CMK (cell line): Measurements from ENCODE around the gene PRR20G.

ENCODE experiments used
- DNase-seq: peaks from one replicate; pipeline ENCODE4 v3.0.0-alpha.2; 2010; ENCODE audit warnings: low read depth

The PRR20G gene

GRCh38 chr3:127262533-127262932 is 25.3 kb downstream of the PRR20G start:
- DNase-seq = no peak

GRCh38 chr3:127261925-127262324 is 25.9 kb downstream of the PRR20G start:
- DNase-seq = no peak

GRCh38 chr3:127260826-127261555 is 26.9 kb downstream of the PRR20G start:
- no peak for DNase-seq

- DNase-seq = no peak
Observed at GRCh38 chr3:127260416-127260815, 27.4 kb downstream of the PRR20G start.

GRCh38 chr3:127259882-127260281 is 28.0 kb downstream of the PRR20G start:
- no peak for DNase-seq

- DNase-seq = no peak
Observed at GRCh38 chr3:127258733-127259132, 29.1 kb downstream of the PRR20G start.

- DNase-seq = no peak
Observed at GRCh38 chr3:127257351-127257750, 30.5 kb downstream of the PRR20G start.

GRCh38 chr3:127256733-127257271 is 31.0 kb downstream of the PRR20G start:
- DNase-seq = no peak

GRCh38 chr3:127256138-127256537 is 31.7 kb downstream of the PRR20G start:
- no peak for DNase-seq

GRCh38 chr3:127255516-127255915 is 32.3 kb downstream of the PRR20G start:
- DNase-seq = no peak

GRCh38 chr3:127254730-127255129 is 33.1 kb downstream of the PRR20G start:
- no peak for DNase-seq

GRCh38 chr3:127254033-127254644 is 33.7 kb downstream of the PRR20G start:
- DNase-seq = no peak

- no peak for DNase-seq
Observed at GRCh38 chr3:127253491-127253890, 34.4 kb downstream of the PRR20G start.

GRCh38 chr3:127252446-127252845 is 35.4 kb downstream of the PRR20G start:
- DNase-seq = no peak

- DNase-seq = no peak
Observed at GRCh38 chr3:127250032-127250431, 37.8 kb downstream of the PRR20G start.

GRCh38 chr3:127247292-127247691 is 40.6 kb downstream of the PRR20G start:
- no peak for DNase-seq

GRCh38 chr3:127238602-127239001 is 49.2 kb downstream of the PRR20G start:
- DNase-seq = no peak

GRCh38 chr3:127237835-127238234 is 50.0 kb downstream of the PRR20G start:
- DNase-seq = no peak

- no peak for DNase-seq
Observed at GRCh38 chr3:127235706-127236105, 52.1 kb downstream of the PRR20G start.

GRCh38 chr3:127234778-127235177 is 53.1 kb downstream of the PRR20G start:
- DNase-seq = no peak
